Keratinocyte (primary cell): ENCODE data around the gene EPHB1. TPM values are rescaled to one million over a fixed set of nuclear protein-coding genes. Genes with fewer than 3 reads are reported as not detected.
"Not testable (repeated sequence)": the region's sequence is repeated elsewhere in the genome, so short reads cannot be mapped to it uniquely, and the experiment has no call there.

Source experiments
- DNase-seq: peaks from one replicate; pipeline ENCODE4 v3.0.0-alpha.2; 2011; ENCODE audit warnings: low read depth, missing footprints, low spot score
- FAIRE-seq: peaks from 2 replicates; lab custom pipeline; 2011; peaks lifted over from hg19 to GRCh38; lab: Jason Lieb, UNC
- H2AFZ ChIP-seq: 2 replicates; pipeline ENCODE4 v1.6.0; 2012; ENCODE audit warnings: low read length, control low read depth, inconsistent platforms; ENCODE audit not compliant: control insufficient read depth
- H3K27ac ChIP-seq: 2 replicates; pipeline ENCODE4 v1.5.1; 2011; ENCODE audit warnings: low read length; ENCODE audit not compliant: control insufficient read depth, insufficient read depth
- H3K27me3 ChIP-seq: 3 replicates; pipeline ENCODE4 v1.6.0; 2011; ENCODE audit warnings: low read length; ENCODE audit not compliant: control insufficient read depth, insufficient read depth; ENCODE audit errors: extremely low read depth
- H3K36me3 ChIP-seq, 2 experiments: 2 replicates in 1 of 2; 3 replicates in 1 of 2; pipeline ENCODE4 v1.5.1; 2011; ENCODE audit warnings: low read length in 2 of 2, mild to moderate bottlenecking in 1 of 2; ENCODE audit not compliant: control insufficient read depth in 2 of 2, insufficient read depth in 2 of 2; ENCODE audit errors: extremely low read depth in 1 of 2
- H3K4me1 ChIP-seq: 3 replicates; pipeline ENCODE4 v1.5.1; 2011; ENCODE audit warnings: low read length; ENCODE audit not compliant: control insufficient read depth, insufficient read depth; ENCODE audit errors: extremely low read depth
- H3K4me2 ChIP-seq: 3 replicates; pipeline ENCODE4 v1.6.0; 2011; ENCODE audit warnings: low read depth, low read length; ENCODE audit not compliant: control insufficient read depth, insufficient read depth; ENCODE audit errors: extremely low read depth
- H3K4me3 ChIP-seq, 3 experiments: fragments of 200-600 bp in 1 of 3; sonication (generic) in 1 of 3; 2 replicates in 2 of 3; 3 replicates in 1 of 3; pipeline ENCODE4 v1.5.1; 2011 to 2016; ENCODE audit warnings: low read length in 3 of 3, mild to moderate bottlenecking in 3 of 3, control low read depth in 2 of 3, inconsistent platforms in 1 of 3, low read depth in 1 of 3, mixed read lengths in 1 of 3, mixed run types in 1 of 3, moderate library complexity in 1 of 3; ENCODE audit not compliant: control insufficient read depth in 2 of 3, insufficient read depth in 2 of 3; ENCODE audit errors: extremely low read depth in 1 of 3
- H3K79me2 ChIP-seq: 2 replicates; pipeline ENCODE4 v1.6.0; 2012; ENCODE audit warnings: low read length; ENCODE audit not compliant: control insufficient read depth, insufficient read depth
- H3K9ac ChIP-seq: 3 replicates; pipeline ENCODE4 v1.6.0; 2011; ENCODE audit warnings: low read length; ENCODE audit not compliant: control insufficient read depth, insufficient read depth; ENCODE audit errors: extremely low read depth
- H3K9me1 ChIP-seq: 3 replicates; pipeline ENCODE4 v1.6.0; 2011; ENCODE audit warnings: low read length; ENCODE audit not compliant: control insufficient read depth, insufficient read depth; ENCODE audit errors: extremely low read depth
- H3K9me3 ChIP-seq: 2 replicates; pipeline ENCODE4 v1.5.1; 2012; ENCODE audit warnings: low read depth, low read length; ENCODE audit not compliant: control insufficient read depth
- H4K20me1 ChIP-seq: 3 replicates; pipeline ENCODE4 v1.6.0; 2011; ENCODE audit warnings: low read length; ENCODE audit not compliant: control insufficient read depth, insufficient read depth; ENCODE audit errors: extremely low read depth
- CTCF ChIP-seq, 3 experiments: IDR thresholded peaks in 1 of 3; conservative IDR thresholded peaks in 1 of 3; optimal IDR thresholded peaks in 1 of 3; 2 replicates in 2 of 3; 3 replicates in 1 of 3; pipeline versions ENCODE3 to v1.5.1; 2011; ENCODE audit warnings: low read length in 3 of 3, mild to moderate bottlenecking in 3 of 3, moderate library complexity in 2 of 3, control low read depth in 1 of 3, inconsistent platforms in 1 of 3; ENCODE audit not compliant: insufficient read depth in 2 of 3; ENCODE audit errors: extremely low read depth in 1 of 3
- EZH2 ChIP-seq: IDR thresholded peaks from one replicate; pipeline ENCODE4 v1.6.1; 2012; ENCODE audit warnings: inconsistent platforms, mild to moderate bottlenecking, low read length, moderate library complexity
- dilution Hi-C: fragments of 300-500 bp; cut with MboI; formaldehyde crosslinking; loops from one replicate; pipeline ENCODE4 v1.7.0; 2020; ENCODE audit warnings: low sequenced_read_pairs; ENCODE audit not compliant: extremely low pct_ligation_motif_present
- polyA plus RNA-seq, 5 experiments: library from polyadenylated mRNA; depleted of rRNA in 3 of 5; stranded (reverse) in 3 of 5; stranded (forward) in 1 of 5; unstranded in 1 of 5; fragments of >200 nt; gene quantifications; 1 replicate in 1 of 5; 2 replicates in 3 of 5; 3 replicates in 1 of 5; pipeline versions ENCODE4 v1.2.1 to v1.2.3, GENCODE V29; 2011 to 2012; ENCODE audit warnings: missing spikeins in 2 of 5, low read depth in 1 of 5, low replicate concordance in 1 of 5

Gene EPHB1
- polyA plus RNA-seq, 1 donor (not counting 4 experiments of a cell fraction or from before 2014, with no cell fraction given), result 0.01 TPM

- Histone ChIP-seq H3K4me3 (no peak overlapping the region), H3K79me2 (no peaks in the 10 kb centered on the region), H3K36me3 (no peaks in the 10 kb centered on the region), H3K9me1 (no peaks in the 10 kb centered on the region), H3K9me3 (no peaks in the 10 kb centered on the region), H3K4me2 (no peak overlapping the region), H2AFZ (no peak overlapping the region), H3K4me1 (no peaks in the 10 kb centered on the region), H3K27me3 (no peaks in the 10 kb centered on the region), H3K9ac (no peak overlapping the region), H4K20me1 (no peaks in the 10 kb centered on the region), H3K27ac (no peak overlapping the region)
- dilution Hi-C loops, result no loop called here
- no peak for FAIRE-seq
- no peak for DNase-seq
- TF ChIP-seq CTCF (optimal IDR thresholded peaks at IDR 0.05 in 1 of 3, IDR thresholded peaks at IDR 0.05 in 1 of 3, conservative IDR thresholded peaks at IDR 0.05 in 1 of 3; ENCODE audit: extremely low read depth in 1 of 3, insufficient read depth in 2 of 3, low read length in 3 of 3) (no peak), EZH2 (no peak)
Measured at GRCh38 chr3:135057996-135058395, 262.9 kb downstream of the EPHB1 start.

- Histone ChIP-seq H3K27me3 (no peaks in the 10 kb centered on the region), H3K4me3 (no peak overlapping the region), H3K36me3 (no peaks in the 10 kb centered on the region), H2AFZ (no peak overlapping the region), H3K9ac (no peak overlapping the region), H3K79me2 (no peaks in the 10 kb centered on the region), H4K20me1 (no peaks in the 10 kb centered on the region), H3K9me1 (no peaks in the 10 kb centered on the region), H3K4me2 (no peak overlapping the region), H3K27ac (no peak overlapping the region), H3K9me3 (no peaks in the 10 kb centered on the region), H3K4me1 (no peaks in the 10 kb centered on the region)
- TF ChIP-seq EZH2 (no peak), CTCF (optimal IDR thresholded peaks at IDR 0.05 in 1 of 3, IDR thresholded peaks at IDR 0.05 in 1 of 3, conservative IDR thresholded peaks at IDR 0.05 in 1 of 3; ENCODE audit: extremely low read depth in 1 of 3, insufficient read depth in 2 of 3, low read length in 3 of 3) (no peak)
- no peak for FAIRE-seq
- dilution Hi-C loops, result no loop called here
- no peak for DNase-seq
Measured at GRCh38 chr3:135059580-135059979, 264.5 kb downstream of the EPHB1 start.

GRCh38 chr3:135066844-135067727, 272.0 kb downstream of the EPHB1 start:
- dilution Hi-C loops, result not testable (repeated sequence)

More at GRCh38 chr3:135066844-135067727, 272.0 kb downstream of the EPHB1 start:
- FAIRE-seq, DNase-seq, H3K4me2 ChIP-seq, H3K9me3 ChIP-seq, H3K9ac ChIP-seq, H3K36me3 ChIP-seq, H3K27me3 ChIP-seq, H3K79me2 ChIP-seq, H4K20me1 ChIP-seq, H3K9me1 ChIP-seq, H3K27ac ChIP-seq, H3K4me1 ChIP-seq, H3K4me3 ChIP-seq: not testable (repeated sequence)
- peak overlapping the region; percentile 51 for H2AFZ ChIP-seq
